HL-60 (cell line): ENCODE results near the gene RCC2.

Experiments
- CTCF ChIP-seq: IDR thresholded peaks from one replicate; pipeline ENCODE4 v1.5.1; 2011; ENCODE audit warnings: low read length, control low read depth, inconsistent platforms; ENCODE audit not compliant: insufficient read depth
- REST ChIP-seq: IDR thresholded peaks from 2 replicates; pipeline ENCODE4 v1.6.1; 2012; ENCODE audit warnings: low read depth; ENCODE audit not compliant: insufficient replicate concordance

- TF ChIP-seq CTCF (no peak), REST (no peak)
These were observed 11.5 kb downstream of the RCC2 start for GRCh38 chr1:17427696-17428660.
